ENCODE results near the gene SCD. TPM values are rescaled to one million over a fixed set of nuclear protein-coding genes. Genes with fewer than 3 reads are reported as not detected.

SCD gene
- total and polyA plus RNA-seq, 2 of the 13 experiments (the other 11 are each of a cell fraction or from before 2014, with no cell fraction given) = 492 to 512 TPM

DNA sequence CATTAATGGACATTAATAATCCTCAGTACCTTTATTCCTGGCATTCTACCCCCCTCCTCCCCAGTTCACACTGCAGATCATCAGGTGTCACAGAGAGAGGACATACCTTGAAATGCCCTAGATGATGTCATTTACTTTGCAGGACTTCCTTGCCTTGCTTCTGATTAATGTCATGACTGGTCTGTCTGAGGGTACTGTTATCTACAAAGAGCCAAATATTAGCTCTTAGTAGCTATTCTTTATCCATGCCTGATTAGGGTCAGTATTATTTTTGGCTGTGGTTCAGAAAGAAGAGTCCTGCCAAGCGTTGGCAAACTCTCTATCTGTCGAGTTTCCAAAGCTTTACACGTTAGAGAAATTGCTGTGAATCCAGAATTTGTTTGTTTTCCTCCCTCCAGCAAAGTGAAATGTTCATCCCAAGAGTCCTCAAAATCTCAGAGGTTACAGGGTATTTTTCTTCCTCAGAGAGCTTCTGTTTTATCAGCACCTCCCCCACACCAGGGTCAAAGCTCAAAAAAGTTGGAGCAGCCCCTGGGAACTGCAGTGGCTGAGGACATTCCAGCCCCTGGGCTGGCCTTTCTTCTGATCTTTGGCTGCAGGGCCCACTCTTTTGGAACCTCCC lies 12.6 kb downstream of the SCD start:
- no TSS peak for BruUV-seq (replicated peaks)
- H3K36me3 ChIP-seq (replicated peaks in 1 of 2; ENCODE audit: control insufficient read depth in 1 of 2, insufficient read depth in 2 of 2, low read length in 2 of 2) = peaks cover 15 to 49% of the 10 kb centered on the region in 2 experiments
- H3K79me2 ChIP-seq (ENCODE audit: insufficient read depth, low read length) = peaks cover 30% of the 10 kb centered on the region
- FAIRE-seq (peak; percentile 66), ATAC-seq (peak; percentile 56), DNase-seq (ENCODE audit: low spot score) (peak; percentile 79)
- H3K4me2 ChIP-seq (ENCODE audit: low read depth, low read length) = peak overlapping the region; percentile 55
- no peak overlapping the region; the same call in 1 of the 2 replicates for H3K9ac ChIP-seq (ENCODE audit: insufficient read depth, low read depth, low read length)
- no peaks in the 10 kb centered on the region for H3K9me3 ChIP-seq (ENCODE audit: low read length)
- peaks cover 69% of the 10 kb centered on the region for H4K20me1 ChIP-seq (ENCODE audit: insufficient read depth, low read length)
- intact Hi-C loops (cut with micrococcal nuclease; ENCODE audit: unreplicated experiment) = loop anchor here (1.0 kb wide), 1 partner anchor 15 kb away; no protein-coding TSS in a partner anchor
- in situ Hi-C loops (cut with HindIII; ENCODE audit: extremely low pct_ligation_motif_present, low pct_unique_long_range_greater_than_20kb) = no loop called here
- 14% methylated on average over 3 of the region's 3 CpGs for WGBS (ENCODE audit: low lambda C conversion rate)
- ChIA-PET CTCF (ENCODE audit: low intra/inter-chr PET ratio, low total read pairs) (interaction anchor here (1.1 to 1.3 kb wide), 2 partner anchors 18 to 74 kb away, joined by 3 to 4 read pairs; no protein-coding TSS in a partner anchor), POLR2A (interaction anchor here (0.9 to 7.2 kb wide), 6 partner anchors 11 to 176 kb away, joined by 3 to 107 read pairs (median 52); partner anchors contain the start of genes HIF1AN and SCD)
- H3K27me3 ChIP-seq (ENCODE audit: control insufficient read depth in 1 of 2, insufficient read depth in 2 of 2, low read length in 2 of 2) = no peaks in the 10 kb centered on the region
- peaks cover 100% of the 10 kb centered on the region for H3K4me1 ChIP-seq (ENCODE audit: insufficient read depth, low read length)
- no peak overlapping the region; a peak in 1 of 6 replicates for H3K4me3 ChIP-seq (replicated peaks in 1 of 3; ENCODE audit: insufficient read depth in 1 of 3, low read depth in 2 of 3, low read length in 3 of 3)
- H2AFZ ChIP-seq (ENCODE audit: low read length) = no peak overlapping the region
- H3K27ac ChIP-seq (ENCODE audit: extremely low read length, insufficient read depth, low read length) = peak overlapping the region; percentile 63
- TF ChIP-seq SNAPC2 (CRISPR knock-in tag; IDR thresholded peaks at IDR 0.05) (no peak), AKAP8 (CRISPR knock-in tag; IDR thresholded peaks at IDR 0.05) (0 out of 2 replicates have a peak, but pooled peaks have one; percentile 22), RXRA (CRISPR knock-in tag; IDR thresholded peaks at IDR 0.05) (peak; percentile 64; the same call in 1 of the 2 replicates), HNF4A (CRISPR knock-in tag; IDR thresholded peaks at IDR 0.05) (peak; percentile 95), ZFP1 (CRISPR knock-in tag; IDR thresholded peaks at IDR 0.05) (0 out of 2 replicates have a peak, but pooled peaks have one; percentile 44), ZBTB7B (CRISPR knock-in tag; IDR thresholded peaks at IDR 0.05) (peak; percentile 86), ELF1 (CRISPR knock-in tag; IDR thresholded peaks at IDR 0.05) (no peak), KDM6A (CRISPR knock-in tag; IDR thresholded peaks at IDR 0.05; ENCODE audit: low read depth) (peak; percentile 66), CREM (IDR thresholded peaks at IDR 0.05) (peak; percentile 40; the same call in 1 of the 2 replicates), CREM (CRISPR knock-in tag; IDR thresholded peaks at IDR 0.05) (no peak), SOX6 (IDR thresholded peaks at IDR 0.05) (no peak), SOX6 (CRISPR knock-in tag; IDR thresholded peaks at IDR 0.05) (peak; percentile 33; the same call in 1 of the 2 replicates), THAP11 (CRISPR knock-in tag; IDR thresholded peaks at IDR 0.05) (0 out of 2 replicates have a peak, but pooled peaks have one; percentile 29), GFI1 (CRISPR knock-in tag; IDR thresholded peaks at IDR 0.05; ENCODE audit: borderline replicate concordance) (peak; percentile 72), ASH2L (IDR thresholded peaks at IDR 0.05; ENCODE audit: insufficient read length, low read depth, low read length) (peak; percentile 49), POLR2A (IDR thresholded peaks at IDR 0.05; ENCODE audit: insufficient read depth in 1 of 2, low read depth in 2 of 2, low read length in 2 of 2) (peak in 1 of 2 experiments; percentile 1; a peak in 1 of 4 replicates), ZNF557 (CRISPR knock-in tag; IDR thresholded peaks at IDR 0.05) (0 out of 2 replicates have a peak, but pooled peaks have one; percentile 57), ATF7 (IDR thresholded peaks at IDR 0.05) (peak; percentile 57), ATF7 (CRISPR knock-in tag; IDR thresholded peaks at IDR 0.05) (no peak), ISL2 (CRISPR knock-in tag; IDR thresholded peaks at IDR 0.05) (peak; percentile 46; the same call in 1 of the 2 replicates)
- TF ChIP-seq, protein P1, sequence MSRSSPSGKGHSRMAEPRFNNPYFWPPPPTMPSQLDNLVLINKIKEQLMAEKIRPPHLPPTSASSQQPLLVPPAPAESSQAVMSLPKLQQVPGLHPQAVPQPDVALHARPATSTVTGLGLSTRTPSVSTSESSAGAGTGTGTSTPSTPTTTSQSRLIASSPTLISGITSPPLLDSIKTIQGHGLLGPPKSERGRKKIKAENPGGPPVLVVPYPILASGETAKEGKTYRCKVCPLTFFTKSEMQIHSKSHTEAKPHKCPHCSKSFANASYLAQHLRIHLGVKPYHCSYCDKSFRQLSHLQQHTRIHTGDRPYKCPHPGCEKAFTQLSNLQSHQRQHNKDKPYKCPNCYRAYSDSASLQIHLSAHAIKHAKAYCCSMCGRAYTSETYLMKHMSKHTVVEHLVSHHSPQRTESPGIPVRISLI (CRISPR knock-in tag; IDR thresholded peaks at IDR 0.05; ENCODE audit: borderline replicate concordance) = peak; percentile 13; the same call in 1 of the 2 replicates
- TF ChIP-seq, protein P2, sequence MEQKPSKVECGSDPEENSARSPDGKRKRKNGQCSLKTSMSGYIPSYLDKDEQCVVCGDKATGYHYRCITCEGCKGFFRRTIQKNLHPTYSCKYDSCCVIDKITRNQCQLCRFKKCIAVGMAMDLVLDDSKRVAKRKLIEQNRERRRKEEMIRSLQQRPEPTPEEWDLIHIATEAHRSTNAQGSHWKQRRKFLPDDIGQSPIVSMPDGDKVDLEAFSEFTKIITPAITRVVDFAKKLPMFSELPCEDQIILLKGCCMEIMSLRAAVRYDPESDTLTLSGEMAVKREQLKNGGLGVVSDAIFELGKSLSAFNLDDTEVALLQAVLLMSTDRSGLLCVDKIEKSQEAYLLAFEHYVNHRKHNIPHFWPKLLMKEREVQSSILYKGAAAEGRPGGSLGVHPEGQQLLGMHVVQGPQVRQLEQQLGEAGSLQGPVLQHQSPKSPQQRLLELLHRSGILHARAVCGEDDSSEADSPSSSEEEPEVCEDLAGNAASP (CRISPR knock-in tag; IDR thresholded peaks at IDR 0.05; ENCODE audit: borderline replicate concordance) = 0 out of 2 replicates have a peak, but pooled peaks have one; percentile 54
- TF ChIP-seq, protein P3, sequence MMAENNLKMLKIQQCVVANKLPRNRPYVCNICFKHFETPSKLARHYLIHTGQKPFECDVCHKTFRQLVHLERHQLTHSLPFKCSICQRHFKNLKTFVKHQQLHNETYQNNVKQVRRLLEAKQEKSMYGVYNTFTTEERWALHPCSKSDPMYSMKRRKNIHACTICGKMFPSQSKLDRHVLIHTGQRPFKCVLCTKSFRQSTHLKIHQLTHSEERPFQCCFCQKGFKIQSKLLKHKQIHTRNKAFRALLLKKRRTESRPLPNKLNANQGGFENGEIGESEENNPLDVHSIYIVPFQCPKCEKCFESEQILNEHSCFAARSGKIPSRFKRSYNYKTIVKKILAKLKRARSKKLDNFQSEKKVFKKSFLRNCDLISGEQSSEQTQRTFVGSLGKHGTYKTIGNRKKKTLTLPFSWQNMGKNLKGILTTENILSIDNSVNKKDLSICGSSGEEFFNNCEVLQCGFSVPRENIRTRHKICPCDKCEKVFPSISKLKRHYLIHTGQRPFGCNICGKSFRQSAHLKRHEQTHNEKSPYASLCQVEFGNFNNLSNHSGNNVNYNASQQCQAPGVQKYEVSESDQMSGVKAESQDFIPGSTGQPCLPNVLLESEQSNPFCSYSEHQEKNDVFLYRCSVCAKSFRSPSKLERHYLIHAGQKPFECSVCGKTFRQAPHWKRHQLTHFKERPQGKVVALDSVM (CRISPR knock-in tag; IDR thresholded peaks at IDR 0.05) = 0 out of 2 replicates have a peak, but pooled peaks have one; percentile 25
